CD4-positive, CD25-positive, alpha-beta regulatory T cell (primary cell): ENCODE data around the gene POLE3. TPM values are rescaled to one million over a fixed set of nuclear protein-coding genes. Genes with fewer than 3 reads are reported as not detected.
A peak's percentile ranks its signal among the peaks of the same experiment; 100 is the strongest.

Source experiments
- ATAC-seq, 2 donors: fragments of 150-1000 bp; cut with Tn5 transposase; one replicate each; pipeline ENCODE4 v1.10.0; 2021; ENCODE audit warnings: low read depth in 2 of 2, moderate number of reproducible peaks in 2 of 2, moderate library complexity in 1 of 2
- DNase-seq, 3 donors: peaks; one replicate each; pipeline versions ENCODE4 v3.0.0 to v3.0.0-alpha.2; 2012 to 2022; ENCODE audit warnings: mixed read lengths in 1 of 3
- H3K27ac ChIP-seq: one replicate; pipeline ENCODE4 v1.7.0; 2013; ENCODE audit warnings: mild to moderate bottlenecking, low read length; ENCODE audit not compliant: insufficient read depth, poor library complexity, severe bottlenecking
- H3K27me3 ChIP-seq: one replicate; pipeline ENCODE4 v1.7.0; 2013; ENCODE audit warnings: low read length; ENCODE audit not compliant: control insufficient read depth, insufficient read depth
- H3K36me3 ChIP-seq: one replicate; pipeline ENCODE4 v1.7.0; 2013; ENCODE audit warnings: mild to moderate bottlenecking, low read length, moderate library complexity; ENCODE audit not compliant: control insufficient read depth, insufficient read depth
- H3K4me1 ChIP-seq: 2 replicates; pipeline ENCODE4 v1.7.0; 2013; ENCODE audit warnings: mild to moderate bottlenecking, low read length; ENCODE audit not compliant: insufficient read depth, control insufficient read depth, poor library complexity, severe bottlenecking
- H3K4me3 ChIP-seq: one replicate; pipeline ENCODE4 v1.7.0; 2013; ENCODE audit warnings: low read depth, mild to moderate bottlenecking, low read length, moderate library complexity
- H3K9me3 ChIP-seq, 2 experiments: 1 replicate in 1 of 2; 2 replicates in 1 of 2; pipeline ENCODE4 v1.7.0; 2013; ENCODE audit warnings: low read length in 2 of 2, mild to moderate bottlenecking in 1 of 2, moderate library complexity in 1 of 2; ENCODE audit not compliant: control insufficient read depth in 2 of 2
- H3K27ac Mint-ChIP-seq, 3 donors: one replicate each; pipeline ENCODE4 v1.8.0; 2020 to 2022; ENCODE audit warnings: mild to moderate bottlenecking in 3 of 3, mixed read lengths in 3 of 3, moderate library complexity in 2 of 3
- H3K27me3 Mint-ChIP-seq: one replicate; pipeline ENCODE4 v1.8.0; 2022; ENCODE audit warnings: mild to moderate bottlenecking, mixed read lengths
- H3K36me3 Mint-ChIP-seq: one replicate; pipeline ENCODE4 v1.8.0; 2020; ENCODE audit warnings: mixed read lengths
- H3K4me1 Mint-ChIP-seq, 4 donors: one replicate each; pipeline ENCODE4 v1.8.0; 2020 to 2022; ENCODE audit warnings: mixed read lengths in 4 of 4, mild to moderate bottlenecking in 1 of 4
- H3K4me3 Mint-ChIP-seq, 4 donors: one replicate each; pipeline ENCODE4 v1.8.0; 2020 to 2022; ENCODE audit warnings: mild to moderate bottlenecking in 4 of 4, mixed read lengths in 4 of 4, moderate library complexity in 3 of 4
- H3K9me3 Mint-ChIP-seq, 7 donors: one replicate each; pipeline ENCODE4 v1.8.0; 2020 to 2022; ENCODE audit warnings: mixed read lengths in 7 of 7, mild to moderate bottlenecking in 3 of 7, moderate library complexity in 2 of 7
- polyA plus RNA-seq, 4 donors: library from polyadenylated mRNA; unstranded; fragments of 300-500 nt; fragmentation: Illumina TruSeq; gene quantifications; one replicate each; pipeline ENCODE4 v1.2.3, GENCODE V29; 2021
- total RNA-seq: library from RNA; stranded (reverse); gene quantifications from one replicate; pipeline ENCODE4 v1.2.3, GENCODE V29; 2022

The POLE3 gene
- total and polyA plus RNA-seq, 5 donors from 2014 or later: 58.0 to 160 (median 136) TPM

GRCh38 chr9:113401027-113401792 lies 9.3 kb downstream of the POLE3 start, which contains the start of gene ALAD:
TSS of gene ALAD (minus strand) at chr9:113401284. CDS start at chr9:113393559, 7,725 bp downstream.
- H3K4me1 Mint-ChIP-seq: peaks cover 6 to 47% (median 27%) of the 10 kb centered on the region in 4 donors
- ATAC-seq (peak; percentile 99 to 100), DNase-seq (peak; percentile 99)
- H3K4me3 Mint-ChIP-seq: peak within 1 kb of the TSS; percentile 94 to 99 (median 98)
- peaks cover 25% of the 10 kb centered on the region for H3K4me1 ChIP-seq
- H3K36me3 Mint-ChIP-seq: peaks cover 7% of the 10 kb centered on the region
- H3K27ac Mint-ChIP-seq: peak within 1 kb of the TSS; percentile 83 to 92 (median 88)
- H3K36me3 ChIP-seq: no peaks in the 10 kb centered on the region
- no peaks in the 10 kb centered on the region for H3K9me3 Mint-ChIP-seq
- H3K27me3 ChIP-seq: no peaks in the 10 kb centered on the region
- no peaks in the 10 kb centered on the region for H3K9me3 ChIP-seq
- H3K27ac ChIP-seq: peak within 1 kb of the TSS; percentile 71
- peak within 1 kb of the TSS; percentile 76 for H3K4me3 ChIP-seq
- no peaks in the 10 kb centered on the region for H3K27me3 Mint-ChIP-seq

DNA sequence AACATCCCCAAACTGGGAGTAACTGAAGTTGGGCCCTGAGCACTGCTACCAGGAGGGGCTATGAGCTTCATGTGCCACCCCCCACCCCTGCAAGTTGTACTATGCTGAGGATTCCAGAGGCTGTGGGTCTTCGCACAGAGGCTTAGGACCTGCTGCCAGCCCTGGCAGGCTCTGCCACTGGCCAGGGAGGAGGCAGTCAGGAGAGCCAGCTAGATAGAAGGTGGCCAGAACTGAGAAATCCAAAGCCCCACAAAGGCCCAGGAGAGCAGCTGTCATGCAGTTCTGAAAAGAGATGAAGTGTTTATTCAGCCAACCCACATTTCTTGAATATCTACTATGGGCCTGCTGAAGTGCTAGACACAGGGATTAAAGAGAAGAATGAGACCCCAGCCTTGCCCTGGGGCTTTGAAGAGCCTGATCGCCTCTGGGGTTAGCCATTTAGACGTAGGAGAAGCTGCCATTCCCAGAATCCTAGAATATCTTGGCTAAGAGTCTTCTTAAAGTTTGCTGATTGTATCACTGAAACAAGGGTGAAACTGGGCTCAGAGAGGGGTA lies 10.8 kb downstream of the POLE3 start:
- Histone ChIP-seq H3K27ac (no peak overlapping the region), H3K9me3 (no peaks in the 10 kb centered on the region), H3K4me3 (no peak overlapping the region), H3K36me3 (no peaks in the 10 kb centered on the region), H3K4me1 (peaks cover 25% of the 10 kb centered on the region), H3K27me3 (no peaks in the 10 kb centered on the region)
- ATAC-seq (no peak), DNase-seq (no peak)
- Mint-ChIP-seq H3K4me3 (peak overlapping the region; percentile 81 to 99 (median 84)), H3K27ac (peak overlapping the region; percentile 54 to 88 (median 59)), H3K27me3 (no peaks in the 10 kb centered on the region), H3K4me1 (peaks cover 6 to 43% (median 29%) of the 10 kb centered on the region in 4 donors), H3K36me3 (peaks cover 14% of the 10 kb centered on the region), H3K9me3 (no peaks in the 10 kb centered on the region)

DNA sequence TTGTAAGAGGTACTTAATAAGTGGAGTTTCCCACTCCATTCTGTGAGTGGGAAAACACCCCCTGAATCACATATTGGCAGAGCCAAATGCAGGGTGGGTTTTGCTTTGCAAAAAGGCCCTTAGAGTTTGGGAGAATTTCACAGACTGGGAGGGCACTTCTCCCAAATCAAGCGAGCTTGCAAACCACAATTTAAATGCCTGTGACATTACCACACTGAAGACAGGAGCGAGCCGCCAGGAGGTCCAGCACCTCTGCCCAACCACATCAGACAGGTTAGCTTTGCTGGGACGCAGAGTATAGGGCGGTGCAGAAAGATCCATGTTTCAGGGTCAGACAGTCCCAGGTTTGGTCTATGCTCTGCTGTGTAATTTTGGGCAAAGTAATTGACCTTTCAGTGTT lies 11.7 kb downstream of the POLE3 start:
- no peaks in the 10 kb centered on the region for H3K36me3 ChIP-seq
- Mint-ChIP-seq H3K27ac (peak overlapping the region in 1 of 3 donors; percentile 54), H3K27me3 (no peaks in the 10 kb centered on the region), H3K36me3 (peaks cover 14% of the 10 kb centered on the region), H3K9me3 (no peaks in the 10 kb centered on the region), H3K4me3 (peak overlapping the region; percentile 81 to 99 (median 82)), H3K4me1 (peaks cover 6 to 43% (median 27%) of the 10 kb centered on the region in 4 donors)
- no peaks in the 10 kb centered on the region for H3K27me3 ChIP-seq
- no peak for ATAC-seq
- no peaks in the 10 kb centered on the region for H3K9me3 ChIP-seq
- no peak overlapping the region for H3K27ac ChIP-seq
- no peak for DNase-seq
- peaks cover 25% of the 10 kb centered on the region for H3K4me1 ChIP-seq
- no peak overlapping the region for H3K4me3 ChIP-seq

GRCh38 chr9:113397203-113397631 lies 13.3 kb downstream of the POLE3 start:
- H3K27me3 ChIP-seq: no peaks in the 10 kb centered on the region
- H3K27me3 Mint-ChIP-seq: no peaks in the 10 kb centered on the region
- peaks cover 25% of the 10 kb centered on the region for H3K4me1 ChIP-seq
- no peak overlapping the region for H3K4me3 ChIP-seq
- H3K36me3 Mint-ChIP-seq: peaks cover 18% of the 10 kb centered on the region
- H3K4me3 Mint-ChIP-seq: peak overlapping the region in 2 of 4 donors; percentile 21 to 69
- peaks cover 11% of the 10 kb centered on the region for H3K36me3 ChIP-seq
- H3K27ac Mint-ChIP-seq: no peak overlapping the region
- H3K9me3 ChIP-seq: no peaks in the 10 kb centered on the region
- H3K9me3 Mint-ChIP-seq: no peaks in the 10 kb centered on the region
- peaks cover 6 to 43% (median 27%) of the 10 kb centered on the region in 4 donors for H3K4me1 Mint-ChIP-seq
- H3K27ac ChIP-seq: no peak overlapping the region
- DNase-seq (no peak), ATAC-seq (no peak)

GRCh38 chr9:113395000-113395861 lies 15.2 kb downstream of the POLE3 start:
- Mint-ChIP-seq H3K4me3 (no peak overlapping the region), H3K27ac (peak overlapping the region in 1 of 3 donors; percentile 13)

GRCh38 chr9:113393281-113393680 lies 17.2 kb downstream of the POLE3 start:
- Mint-ChIP-seq H3K4me3 (no peak overlapping the region), H3K27ac (no peak overlapping the region), H3K9me3 (no peaks in the 10 kb centered on the region), H3K36me3 (peaks cover 29% of the 10 kb centered on the region), H3K27me3 (no peaks in the 10 kb centered on the region), H3K4me1 (peaks cover 0 to 15% (median 9%) of the 10 kb centered on the region in 4 donors)
- no peak overlapping the region for H3K4me3 ChIP-seq
- DNase-seq (no peak), ATAC-seq (no peak)
- H3K4me1 ChIP-seq: no peaks in the 10 kb centered on the region
- no peaks in the 10 kb centered on the region for H3K27me3 ChIP-seq
- H3K27ac ChIP-seq: no peak overlapping the region
- peaks cover 45% of the 10 kb centered on the region for H3K36me3 ChIP-seq
- H3K9me3 ChIP-seq: no peaks in the 10 kb centered on the region

More at GRCh38 chr9:113395000-113395861, 15.2 kb downstream of the POLE3 start:
- ATAC-seq (no peak), DNase-seq (no peak)
- H3K27ac ChIP-seq: no peak overlapping the region
- H3K9me3 ChIP-seq: no peaks in the 10 kb centered on the region
- H3K27me3 ChIP-seq: no peaks in the 10 kb centered on the region
- peaks cover 28% of the 10 kb centered on the region for H3K36me3 ChIP-seq
- peaks cover 0 to 33% (median 20%) of the 10 kb centered on the region in 4 donors for H3K4me1 Mint-ChIP-seq
- H3K4me1 ChIP-seq: peaks cover 14% of the 10 kb centered on the region
- no peaks in the 10 kb centered on the region for H3K27me3 Mint-ChIP-seq
- peaks cover 23% of the 10 kb centered on the region for H3K36me3 Mint-ChIP-seq
- no peak overlapping the region for H3K4me3 ChIP-seq
- H3K9me3 Mint-ChIP-seq: no peaks in the 10 kb centered on the region

GRCh38 chr9:113391917-113392316 lies 18.6 kb downstream of the POLE3 start:
- H3K27ac Mint-ChIP-seq: no peak overlapping the region
- peaks cover 53% of the 10 kb centered on the region for H3K36me3 ChIP-seq
- peaks cover 40% of the 10 kb centered on the region for H3K36me3 Mint-ChIP-seq

More at GRCh38 chr9:113391917-113392316, 18.6 kb downstream of the POLE3 start:
- no peaks in the 10 kb centered on the region for H3K27me3 ChIP-seq
- no peaks in the 10 kb centered on the region for H3K9me3 ChIP-seq
- no peak overlapping the region for H3K4me3 ChIP-seq
- no peaks in the 10 kb centered on the region for H3K27me3 Mint-ChIP-seq
- peaks cover 0 to 11% (median 7%) of the 10 kb centered on the region in 4 donors for H3K4me1 Mint-ChIP-seq
- ATAC-seq: no peak
- no peak overlapping the region for H3K4me3 Mint-ChIP-seq
- no peak overlapping the region for H3K27ac ChIP-seq
- DNase-seq: no peak
- peaks cover 0 to 1% (median 0%) of the 10 kb centered on the region in 7 donors for H3K9me3 Mint-ChIP-seq
- H3K4me1 ChIP-seq: no peaks in the 10 kb centered on the region
